Endometrial microvascular endothelial cells (primary cell): ENCODE measurements around the gene KCNK1. TPM values are rescaled to one million over a fixed set of nuclear protein-coding genes. Genes with fewer than 3 reads are reported as not detected.

ENCODE experiments used
- in situ Hi-C: cut with HindIII; loops from 2 replicates; pipeline ENCODE4 v1.10.0; 2017; ENCODE audit warnings: low sequenced_read_pairs, low pct_unique_long_range_greater_than_20kb; ENCODE audit errors: inconsistent ontology term
- total RNA-seq: library from RNA; depleted of rRNA; stranded (reverse); fragments of >200 nt; gene quantifications from one replicate; pipeline ENCODE4 v1.2.3, GENCODE V29; 2015; ENCODE audit errors: inconsistent ontology term

The KCNK1 gene
- total RNA-seq, 1 donor from 2014 or later = not detected

DNA sequence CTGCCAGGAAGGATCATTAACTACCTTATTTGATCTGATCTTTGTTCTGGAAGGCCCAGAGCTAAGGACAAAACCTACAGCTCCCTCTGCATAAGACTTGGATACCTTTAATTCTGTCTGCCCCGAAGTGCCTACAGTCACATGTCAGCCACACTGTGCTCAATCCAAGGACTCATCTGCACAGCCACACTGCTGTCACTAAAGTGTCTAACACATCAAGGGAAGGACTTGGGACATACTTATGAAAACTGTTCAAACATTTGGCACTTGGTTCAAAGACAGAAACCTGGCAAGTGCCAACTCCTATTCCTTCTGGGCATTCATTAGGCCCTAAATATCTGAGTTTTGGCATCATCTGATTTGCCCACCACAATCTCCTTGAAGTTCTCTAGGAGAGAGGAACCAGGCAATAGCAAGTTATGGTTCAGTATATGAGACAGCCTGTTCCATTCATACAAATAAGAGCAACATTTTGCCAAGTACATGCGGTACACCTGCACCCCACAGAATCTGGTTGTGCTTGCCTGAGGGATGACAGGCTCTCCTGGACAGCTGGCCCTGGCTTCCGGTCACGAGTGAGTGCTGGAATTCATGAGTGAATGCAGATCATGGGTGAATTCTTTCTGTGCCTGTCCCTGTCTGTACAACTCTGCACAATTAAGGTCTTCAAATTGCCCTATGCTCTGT lies 105.9 kb downstream of the KCNK1 start:
- in situ Hi-C loops = no loop called here

DNA sequence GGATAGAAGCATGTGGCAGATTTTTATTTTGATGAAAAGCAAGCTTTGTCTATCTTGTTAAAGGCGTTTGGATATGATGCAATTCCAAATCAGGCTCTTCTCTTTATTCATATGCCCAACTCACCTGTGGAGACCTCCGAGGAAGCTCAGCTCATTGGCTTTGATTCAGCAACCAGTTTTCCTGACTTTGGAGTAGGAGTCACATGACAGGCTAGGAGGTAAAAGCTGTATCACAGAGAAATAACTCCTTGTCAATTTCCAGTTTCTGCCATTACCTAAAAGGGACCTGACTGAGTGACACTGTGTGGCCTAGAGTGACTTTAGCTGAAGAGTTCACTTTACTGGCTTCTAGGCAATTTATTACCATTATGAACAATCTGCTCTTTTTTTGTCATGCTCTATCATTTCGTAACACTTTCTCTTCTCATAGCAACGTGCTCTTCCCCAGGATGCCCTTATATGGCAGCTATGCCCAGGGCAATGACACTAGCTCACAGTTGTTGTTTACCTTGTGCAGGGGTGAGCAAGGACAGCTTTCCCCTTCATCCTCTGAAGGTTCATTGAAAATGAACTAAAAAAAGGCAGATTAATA lies 107.2 kb downstream of the KCNK1 start:
- in situ Hi-C loops = no loop called here
